HCT116 (cell line): ENCODE results near the gene ABHD12. TPM values are rescaled to one million over a fixed set of nuclear protein-coding genes. Genes with fewer than 3 reads are reported as not detected.

ENCODE experiments used
- ATAC-seq: fragments of 200-7000 bp; cut with Tn5 transposase; 2 replicates; pipeline ENCODE4 v1.9.1; 2020; ENCODE audit warnings: mild to moderate bottlenecking, moderate library complexity
- BruUV-seq: library from RNA; stranded (reverse); fragments of 400-500 nt; replicated peaks from 2 replicates; lab custom pipeline; 2021; lab: Mats Ljungman, UMichigan
- CTCF ChIA-PET: fragments of 300-600 bp; sonication (Branson Sonifier 250); formaldehyde crosslinking; loops from one replicate; lab custom pipeline; 2021; ENCODE audit warnings: antibody characterized with exemption; lab: Charles Lee
- POLR2A ChIA-PET: fragments of 300-600, 350-600 bp; sonication (Branson Sonifier 250); formaldehyde crosslinking; loops from one replicate; lab custom pipeline; 2021; ENCODE audit warnings: antibody characterized with exemption; lab: Charles Lee
- RAD21 ChIA-PET, 2 experiments: fragments of 300-600 bp; sonication (Branson Sonifier 250); formaldehyde crosslinking; loops; one replicate each; lab custom pipeline; 2023; ENCODE audit warnings: low total read pairs in 2 of 2; ENCODE audit not compliant: uncharacterized antibody in 2 of 2, unreplicated experiment in 2 of 2, low non-redundant PET in 1 of 2; lab: Charles Lee
- DNase-seq: peaks from one replicate; pipeline ENCODE4 v3.0.0-alpha.2; 2010; ENCODE audit warnings: low read depth, low spot score
- H2AFZ ChIP-seq: fragments of 200-600 bp; shearing (Covaris generic), sonication (generic); 2 replicates; pipeline ENCODE4 v1.6.1; 2017; ENCODE audit warnings: low read depth, mixed run types, mixed read lengths, antibody characterized with exemption, low read length; ENCODE audit not compliant: poor library complexity, severe bottlenecking
- H3K27ac ChIP-seq: 2 replicates; pipeline ENCODE4 v1.5.1; 2012; ENCODE audit warnings: low read depth, low read length
- H3K27me3 ChIP-seq: fragments of 200-600 bp; sonication (generic); 2 replicates; pipeline ENCODE4 v1.6.1; 2016; ENCODE audit warnings: mixed run types, low read length, mixed read lengths; ENCODE audit not compliant: insufficient read depth
- H3K36me3 ChIP-seq, 2 experiments: fragments of 200-500 bp in 1 of 2; fragments of 200-600 bp in 1 of 2; sonication (Bioruptor generic) in 1 of 2; sonication (generic) in 1 of 2; 2 replicates each; pipeline versions ENCODE4 v1.5.1 to v1.6.1; 2014 to 2016; ENCODE audit warnings: low read length in 2 of 2, inconsistent platforms in 1 of 2, mixed read lengths in 1 of 2, mixed run types in 1 of 2; ENCODE audit not compliant: insufficient read depth in 2 of 2, control insufficient read depth in 1 of 2
- H3K4me1 ChIP-seq, 2 experiments: fragments of 200-600 bp in 1 of 2; sonication (generic) in 1 of 2; 2 replicates each; pipeline versions ENCODE4 v1.5.1 to v1.6.1; 2012 to 2017; ENCODE audit warnings: low read length in 2 of 2, inconsistent platforms in 1 of 2, mild to moderate bottlenecking in 1 of 2, mixed read lengths in 1 of 2, mixed run types in 1 of 2, moderate library complexity in 1 of 2; ENCODE audit not compliant: insufficient read depth in 2 of 2, control insufficient read depth in 1 of 2
- H3K4me2 ChIP-seq: fragments of 200-600 bp; sonication (generic); 2 replicates; pipeline ENCODE4 v1.6.1; 2017; ENCODE audit warnings: mixed run types, low read length, mixed read lengths
- H3K4me3 ChIP-seq, 2 experiments: fragments of 200-600 bp in 1 of 2; sonication (generic) in 1 of 2; replicated peaks in 1 of 2; 2 replicates each; pipeline ENCODE4 v1.5.1; 2011 to 2016; ENCODE audit warnings: low read length in 2 of 2, control low read depth in 1 of 2, low read depth in 1 of 2, mild to moderate bottlenecking in 1 of 2, mixed read lengths in 1 of 2, mixed run types in 1 of 2
- H3K79me2 ChIP-seq: fragments of 200-600 bp; sonication (generic); 2 replicates; pipeline ENCODE4 v1.6.1; 2017; ENCODE audit warnings: mild to moderate bottlenecking, mixed run types, low read length, moderate library complexity, mixed read lengths; ENCODE audit not compliant: insufficient read depth
- H3K9ac ChIP-seq: fragments of 200-600 bp; sonication (generic); 2 replicates; pipeline ENCODE4 v1.6.1; 2016; ENCODE audit warnings: low read length, mixed read lengths
- H3K9me2 ChIP-seq: fragments of 200-600 bp; sonication (generic), shearing (Covaris generic); 2 replicates; pipeline ENCODE4 v1.6.1; 2017; ENCODE audit warnings: mixed run types, mild to moderate bottlenecking, moderate library complexity; ENCODE audit not compliant: insufficient read depth
- H3K9me3 ChIP-seq, 2 experiments: fragments of 200-500 bp in 1 of 2; fragments of 200-600 bp in 1 of 2; sonication (Bioruptor generic) in 1 of 2; sonication (generic) in 1 of 2; 2 replicates each; pipeline ENCODE4 v1.6.1; 2014 to 2017; ENCODE audit warnings: low read length in 2 of 2, mixed read lengths in 2 of 2, inconsistent platforms in 1 of 2, low read depth in 1 of 2, mild to moderate bottlenecking in 1 of 2, mixed run types in 1 of 2, moderate library complexity in 1 of 2; ENCODE audit not compliant: control insufficient read depth in 1 of 2, insufficient read depth in 1 of 2
- H4K20me1 ChIP-seq: fragments of 200-600 bp; sonication (generic), shearing (Covaris generic); 2 replicates; pipeline ENCODE4 v1.6.1; 2017; ENCODE audit warnings: mixed run types, mild to moderate bottlenecking, moderate library complexity; ENCODE audit not compliant: insufficient read depth
- CBX3 ChIP-seq: IDR thresholded peaks from 2 replicates; pipeline ENCODE4 v1.6.1; 2012; ENCODE audit warnings: low read depth
- CEBPB ChIP-seq: IDR thresholded peaks from 2 replicates; pipeline ENCODE4 v1.6.1; 2012; ENCODE audit warnings: low read depth
- EGR1 ChIP-seq: IDR thresholded peaks from 2 replicates; pipeline ENCODE4 v1.6.1; 2012; ENCODE audit warnings: low read depth
- ELF1 ChIP-seq: IDR thresholded peaks from 2 replicates; pipeline ENCODE4 v1.6.1; 2012; ENCODE audit warnings: low read depth, borderline replicate concordance
- EZH2 ChIP-seq: fragments of 200-600 bp; sonication (generic); IDR thresholded peaks from 2 replicates; pipeline ENCODE4 v1.6.1; 2017; ENCODE audit warnings: antibody characterized with exemption, mixed run types
- EZH2phosphoT487 ChIP-seq: fragments of 200-600 bp; IDR thresholded peaks from 2 replicates; pipeline ENCODE4 v1.6.1; 2018; ENCODE audit warnings: antibody characterized with exemption, borderline replicate concordance
- FOSL1 ChIP-seq: IDR thresholded peaks from 2 replicates; pipeline ENCODE4 v1.6.1; 2012; ENCODE audit warnings: low read depth
- POLR2A ChIP-seq: IDR thresholded peaks from 2 replicates; pipeline ENCODE4 v1.7.0; 2011; ENCODE audit warnings: borderline replicate concordance; ENCODE audit not compliant: insufficient read depth, insufficient read length; ENCODE audit errors: extremely low read depth
- POLR2AphosphoS5 ChIP-seq: IDR thresholded peaks from 2 replicates; pipeline ENCODE4 v1.6.1; 2011; ENCODE audit warnings: mild to moderate bottlenecking, low read depth, low read length, moderate library complexity
- RAD21 ChIP-seq: IDR thresholded peaks from 2 replicates; pipeline ENCODE4 v1.6.1; 2012; ENCODE audit warnings: low read depth, mild to moderate bottlenecking
- SIN3A ChIP-seq: IDR thresholded peaks from 2 replicates; pipeline ENCODE4 v1.6.1; 2012; ENCODE audit warnings: low read depth
- SP1 ChIP-seq: IDR thresholded peaks from 2 replicates; pipeline ENCODE4 v1.6.1; 2012; ENCODE audit warnings: low read depth
- SRF ChIP-seq: IDR thresholded peaks from 2 replicates; pipeline ENCODE4 v1.6.1; 2012; ENCODE audit warnings: low read depth
- TCF7L2 ChIP-seq: IDR thresholded peaks from 2 replicates; pipeline ENCODE4 v1.7.0; 2011; ENCODE audit warnings: borderline replicate concordance, inconsistent platforms; ENCODE audit not compliant: insufficient read depth, insufficient read length; ENCODE audit errors: extremely low read depth
- YY1 ChIP-seq: IDR thresholded peaks from 2 replicates; pipeline ENCODE4 v1.6.1; 2011; ENCODE audit warnings: low read length, low read depth, moderate library complexity, mild to moderate bottlenecking; ENCODE audit not compliant: insufficient replicate concordance; ENCODE audit errors: extremely low read depth
- ZNF274 ChIP-seq: fragments of 200-500 bp; sonication (Bioruptor generic); IDR thresholded peaks from 2 replicates; pipeline ENCODE4 v1.6.1; 2014; ENCODE audit warnings: mild to moderate bottlenecking, low read depth, low read length, inconsistent platforms
- intact Hi-C: fragments of 100-400 bp; cut with micrococcal nuclease; formaldehyde crosslinking; loops from 2 replicates; pipeline ENCODE4 v1.10.0; 2022
- total RNA-seq: library from RNA; stranded (reverse); gene quantifications from one replicate; pipeline ENCODE4 v1.2.1, GENCODE V29; 2021; ENCODE audit not compliant: unreplicated experiment
- TF ChIP-seq, protein P1 (sequence below), 3 experiments: fragments of 200-600 bp in 1 of 3; sonication (generic) in 1 of 3; IDR thresholded peaks in 2 of 3; conservative IDR thresholded peaks in 1 of 3; 2 replicates each; pipeline ENCODE4 v1.5.1; 2012 to 2017; ENCODE audit warnings: low read depth in 2 of 3, low read length in 2 of 3, antibody characterized with exemption in 1 of 3, borderline replicate concordance in 1 of 3, control low read depth in 1 of 3, mild to moderate bottlenecking in 1 of 3, mixed read lengths in 1 of 3, mixed run types in 1 of 3, moderate library complexity in 1 of 3; ENCODE audit not compliant: insufficient read depth in 1 of 3
- TF ChIP-seq, protein P2 (sequence below): IDR thresholded peaks from 2 replicates; pipeline ENCODE4 v1.6.1; 2012; ENCODE audit warnings: low read depth
- TF ChIP-seq, protein P3 (sequence below): IDR thresholded peaks from 2 replicates; pipeline ENCODE4 v1.6.1; 2012

Gene ABHD12
- total RNA-seq, 1 experiment from 2014 or later, result 31.7 TPM

GRCh38 chr20:25364180-25364788 is 26.4 kb downstream of the ABHD12 start:
- CTCF ChIA-PET, result no interaction called here

More at GRCh38 chr20:25364180-25364788, 26.4 kb downstream of the ABHD12 start:
- DNase-seq (no peak), ATAC-seq (no peak)
- no TSS peak for BruUV-seq
- intact Hi-C loops, result no loop called here
- POLR2A ChIA-PET, result no interaction called here
- Histone ChIP-seq H4K20me1 (no peaks in the 10 kb centered on the region), H3K4me1 (peaks cover 12 to 29% of the 10 kb centered on the region in 2 experiments), H3K36me3 (no peaks in the 10 kb centered on the region), H3K9ac (no peak overlapping the region), H3K9me2 (no peaks in the 10 kb centered on the region), H3K27ac (no peak overlapping the region), H3K4me3 (no peak overlapping the region), H3K9me3 (peaks cover 0 to 6% of the 10 kb centered on the region in 2 experiments; a peak in 1 of 4 replicates), H3K4me2 (no peak overlapping the region), H2AFZ (no peak overlapping the region), H3K27me3 (no peaks in the 10 kb centered on the region), H3K79me2 (no peaks in the 10 kb centered on the region; the same call in 1 of the 2 replicates)
- RAD21 ChIA-PET, result no interaction called here
- no peak for TF ChIP-seq TCF7L2
- TF ChIP-seq EGR1, result no peak
- TF ChIP-seq, protein P1, sequence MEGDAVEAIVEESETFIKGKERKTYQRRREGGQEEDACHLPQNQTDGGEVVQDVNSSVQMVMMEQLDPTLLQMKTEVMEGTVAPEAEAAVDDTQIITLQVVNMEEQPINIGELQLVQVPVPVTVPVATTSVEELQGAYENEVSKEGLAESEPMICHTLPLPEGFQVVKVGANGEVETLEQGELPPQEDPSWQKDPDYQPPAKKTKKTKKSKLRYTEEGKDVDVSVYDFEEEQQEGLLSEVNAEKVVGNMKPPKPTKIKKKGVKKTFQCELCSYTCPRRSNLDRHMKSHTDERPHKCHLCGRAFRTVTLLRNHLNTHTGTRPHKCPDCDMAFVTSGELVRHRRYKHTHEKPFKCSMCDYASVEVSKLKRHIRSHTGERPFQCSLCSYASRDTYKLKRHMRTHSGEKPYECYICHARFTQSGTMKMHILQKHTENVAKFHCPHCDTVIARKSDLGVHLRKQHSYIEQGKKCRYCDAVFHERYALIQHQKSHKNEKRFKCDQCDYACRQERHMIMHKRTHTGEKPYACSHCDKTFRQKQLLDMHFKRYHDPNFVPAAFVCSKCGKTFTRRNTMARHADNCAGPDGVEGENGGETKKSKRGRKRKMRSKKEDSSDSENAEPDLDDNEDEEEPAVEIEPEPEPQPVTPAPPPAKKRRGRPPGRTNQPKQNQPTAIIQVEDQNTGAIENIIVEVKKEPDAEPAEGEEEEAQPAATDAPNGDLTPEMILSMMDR (IDR thresholded peaks at IDR 0.05 in 2 of 3, conservative IDR thresholded peaks at IDR 0.05 in 1 of 3; ENCODE audit: borderline replicate concordance in 1 of 3, insufficient read depth in 1 of 3, low read depth in 2 of 3, low read length in 2 of 3), result no peak
- no peak for TF ChIP-seq RAD21
- no peak for TF ChIP-seq ZNF274
- no peak for TF ChIP-seq ELF1
- TF ChIP-seq CEBPB, result no peak
- TF ChIP-seq POLR2AphosphoS5, result no peak
- TF ChIP-seq SP1, result no peak
- no peak for TF ChIP-seq EZH2
- no peak for TF ChIP-seq SIN3A
- TF ChIP-seq YY1, result no peak
- no peak for TF ChIP-seq CBX3
- no peak for TF ChIP-seq EZH2phosphoT487
- TF ChIP-seq SRF, result no peak
- TF ChIP-seq FOSL1, result no peak
- TF ChIP-seq, protein P2, sequence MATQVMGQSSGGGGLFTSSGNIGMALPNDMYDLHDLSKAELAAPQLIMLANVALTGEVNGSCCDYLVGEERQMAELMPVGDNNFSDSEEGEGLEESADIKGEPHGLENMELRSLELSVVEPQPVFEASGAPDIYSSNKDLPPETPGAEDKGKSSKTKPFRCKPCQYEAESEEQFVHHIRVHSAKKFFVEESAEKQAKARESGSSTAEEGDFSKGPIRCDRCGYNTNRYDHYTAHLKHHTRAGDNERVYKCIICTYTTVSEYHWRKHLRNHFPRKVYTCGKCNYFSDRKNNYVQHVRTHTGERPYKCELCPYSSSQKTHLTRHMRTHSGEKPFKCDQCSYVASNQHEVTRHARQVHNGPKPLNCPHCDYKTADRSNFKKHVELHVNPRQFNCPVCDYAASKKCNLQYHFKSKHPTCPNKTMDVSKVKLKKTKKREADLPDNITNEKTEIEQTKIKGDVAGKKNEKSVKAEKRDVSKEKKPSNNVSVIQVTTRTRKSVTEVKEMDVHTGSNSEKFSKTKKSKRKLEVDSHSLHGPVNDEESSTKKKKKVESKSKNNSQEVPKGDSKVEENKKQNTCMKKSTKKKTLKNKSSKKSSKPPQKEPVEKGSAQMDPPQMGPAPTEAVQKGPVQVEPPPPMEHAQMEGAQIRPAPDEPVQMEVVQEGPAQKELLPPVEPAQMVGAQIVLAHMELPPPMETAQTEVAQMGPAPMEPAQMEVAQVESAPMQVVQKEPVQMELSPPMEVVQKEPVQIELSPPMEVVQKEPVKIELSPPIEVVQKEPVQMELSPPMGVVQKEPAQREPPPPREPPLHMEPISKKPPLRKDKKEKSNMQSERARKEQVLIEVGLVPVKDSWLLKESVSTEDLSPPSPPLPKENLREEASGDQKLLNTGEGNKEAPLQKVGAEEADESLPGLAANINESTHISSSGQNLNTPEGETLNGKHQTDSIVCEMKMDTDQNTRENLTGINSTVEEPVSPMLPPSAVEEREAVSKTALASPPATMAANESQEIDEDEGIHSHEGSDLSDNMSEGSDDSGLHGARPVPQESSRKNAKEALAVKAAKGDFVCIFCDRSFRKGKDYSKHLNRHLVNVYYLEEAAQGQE, result no peak
- TF ChIP-seq, protein P3, sequence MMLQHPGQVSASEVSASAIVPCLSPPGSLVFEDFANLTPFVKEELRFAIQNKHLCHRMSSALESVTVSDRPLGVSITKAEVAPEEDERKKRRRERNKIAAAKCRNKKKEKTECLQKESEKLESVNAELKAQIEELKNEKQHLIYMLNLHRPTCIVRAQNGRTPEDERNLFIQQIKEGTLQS, result no peak
- TF ChIP-seq POLR2A, result no peak
